Caco-2 (cell line): ENCODE data around the gene SMARCD3. TPM values are rescaled to one million over a fixed set of nuclear protein-coding genes. Genes with fewer than 3 reads are reported as not detected.

Experiments
- BruUV-seq: library from RNA; stranded (reverse); fragments of 400-500 nt; replicated peaks from 2 replicates; lab custom pipeline; 2021; lab: Mats Ljungman, UMichigan
- CTCF ChIA-PET: fragments of 300-600 bp; sonication (Branson Sonifier 250); formaldehyde crosslinking; loops from one replicate; lab custom pipeline; 2022; ENCODE audit warnings: antibody characterized with exemption; lab: Charles Lee
- POLR2A ChIA-PET: fragments of 300-600 bp; sonication (Branson Sonifier 250); formaldehyde crosslinking; loops from one replicate; lab custom pipeline; 2022; ENCODE audit warnings: antibody characterized with exemption; lab: Charles Lee
- DNase-seq, 2 experiments: peaks; one replicate each; pipeline versions ENCODE4 v3.0.0 to v3.0.0-alpha.2; 2020 to 2022
- H3K27me3 ChIP-seq: replicated peaks from 2 replicates; pipeline ENCODE4 v1.6.0; 2011; ENCODE audit warnings: low read length; ENCODE audit not compliant: control insufficient read depth, insufficient read depth
- H3K36me3 ChIP-seq: 2 replicates; pipeline ENCODE4 v1.5.1; 2011; ENCODE audit warnings: low read length; ENCODE audit not compliant: control insufficient read depth, insufficient read depth
- H3K4me1 ChIP-seq: fragments of 250-450 bp; sonication (Bioruptor Pico); 2 replicates; pipeline ENCODE4 v1.5.1; 2020; ENCODE audit warnings: mild to moderate bottlenecking
- H3K4me3 ChIP-seq: 2 replicates; pipeline ENCODE4 v1.5.1; 2011; ENCODE audit warnings: low read depth, mild to moderate bottlenecking, control low read depth, low read length
- H3K9me3 ChIP-seq: fragments of 250-450 bp; sonication (Bioruptor Pico); 2 replicates; pipeline ENCODE4 v1.5.1; 2020; ENCODE audit warnings: mild to moderate bottlenecking, moderate library complexity
- H3K27ac Mint-ChIP-seq: one replicate; pipeline ENCODE4 v1.8.0; 2022; ENCODE audit warnings: mixed read lengths; ENCODE audit not compliant: unreplicated experiment
- H3K27me3 Mint-ChIP-seq: one replicate; pipeline ENCODE4 v1.8.0; 2022; ENCODE audit warnings: mixed read lengths; ENCODE audit not compliant: insufficient read depth, unreplicated experiment
- H3K36me3 Mint-ChIP-seq: one replicate; pipeline ENCODE4 v1.8.0; 2022; ENCODE audit warnings: mild to moderate bottlenecking, mixed read lengths; ENCODE audit not compliant: insufficient read depth, unreplicated experiment
- H3K4me1 Mint-ChIP-seq: one replicate; pipeline ENCODE4 v1.8.0; 2022; ENCODE audit warnings: low read depth, mixed read lengths; ENCODE audit not compliant: unreplicated experiment
- H3K4me3 Mint-ChIP-seq: one replicate; pipeline ENCODE4 v1.8.0; 2022; ENCODE audit warnings: mild to moderate bottlenecking, moderate library complexity, mixed read lengths; ENCODE audit not compliant: unreplicated experiment
- H3K9me3 Mint-ChIP-seq: one replicate; pipeline ENCODE4 v1.8.0; 2022; ENCODE audit warnings: mixed read lengths; ENCODE audit not compliant: unreplicated experiment
- CTCF ChIP-seq, 2 experiments: fragments of 200-600 bp in 1 of 2; IDR thresholded peaks; 1 replicate in 1 of 2; 2 replicates in 1 of 2; pipeline versions ENCODE4 v1.5.1 to v1.8.0; 2011 to 2022; ENCODE audit warnings: antibody characterized with exemption in 1 of 2, control low read depth in 1 of 2, inconsistent platforms in 1 of 2, low read depth in 1 of 2, low read length in 1 of 2, mild to moderate bottlenecking in 1 of 2, moderate library complexity in 1 of 2; ENCODE audit not compliant: insufficient read depth in 1 of 2, severe bottlenecking in 1 of 2, unreplicated experiment in 1 of 2
- intact Hi-C: fragments of 100-400 bp; cut with micrococcal nuclease; formaldehyde crosslinking; loops from one replicate; pipeline ENCODE4 v1.10.0; 2022; ENCODE audit not compliant: unreplicated experiment
- total RNA-seq: library from RNA; stranded (reverse); gene quantifications from 2 replicates; pipeline ENCODE4 v1.2.3, GENCODE V29; 2022

The SMARCD3 gene
- total RNA-seq, 1 experiment from 2014 or later, result 27.8 TPM

- no peaks in the 10 kb centered on the region for H3K36me3 Mint-ChIP-seq
- H3K9me3 ChIP-seq, result no peaks in the 10 kb centered on the region
- peaks cover 14% of the 10 kb centered on the region for H3K27me3 Mint-ChIP-seq
- no peaks in the 10 kb centered on the region for H3K36me3 ChIP-seq
- no peaks in the 10 kb centered on the region for H3K4me1 Mint-ChIP-seq
- intact Hi-C loops, result no loop called here
- no TSS peak for BruUV-seq
- no peaks in the 10 kb centered on the region for H3K27me3 ChIP-seq
- no peak overlapping the region for H3K4me3 ChIP-seq
- CTCF ChIA-PET, result no interaction called here
- peak overlapping the region; percentile 42 for H3K4me3 Mint-ChIP-seq
- no peak for DNase-seq
- peaks cover 12% of the 10 kb centered on the region; the same call in 1 of the 2 replicates for H3K4me1 ChIP-seq
- H3K9me3 Mint-ChIP-seq, result no peaks in the 10 kb centered on the region
- no peak overlapping the region for H3K27ac Mint-ChIP-seq
- POLR2A ChIA-PET, result no interaction called here
- no peak for TF ChIP-seq CTCF (IDR thresholded peaks at IDR 0.05; ENCODE audit: insufficient read depth in 1 of 2, low read depth in 1 of 2, low read length in 1 of 2, severe bottlenecking in 1 of 2, unreplicated experiment in 1 of 2)
Measured at GRCh38 chr7:151275813-151276577, 27.5 kb upstream of the SMARCD3 start.

- Histone ChIP-seq H3K27me3 (no peaks in the 10 kb centered on the region), H3K9me3 (no peaks in the 10 kb centered on the region), H3K4me1 (peaks cover 12% of the 10 kb centered on the region; the same call in 1 of the 2 replicates), H3K36me3 (no peaks in the 10 kb centered on the region), H3K4me3 (no peak overlapping the region)
- H3K4me1 Mint-ChIP-seq, result no peaks in the 10 kb centered on the region
- POLR2A ChIA-PET, result no interaction called here
- DNase-seq, result no peak
- peak overlapping the region; percentile 42 for H3K4me3 Mint-ChIP-seq
- H3K9me3 Mint-ChIP-seq, result no peaks in the 10 kb centered on the region
- no TSS peak for BruUV-seq
- no peak overlapping the region for H3K27ac Mint-ChIP-seq
- intact Hi-C loops, result no loop called here
- peaks cover 13% of the 10 kb centered on the region for H3K27me3 Mint-ChIP-seq
- TF ChIP-seq CTCF (IDR thresholded peaks at IDR 0.05; ENCODE audit: insufficient read depth in 1 of 2, low read depth in 1 of 2, low read length in 1 of 2, severe bottlenecking in 1 of 2, unreplicated experiment in 1 of 2), result no peak
- CTCF ChIA-PET, result no interaction called here
- no peaks in the 10 kb centered on the region for H3K36me3 Mint-ChIP-seq
Measured at GRCh38 chr7:151274936-151275812, 26.7 kb upstream of the SMARCD3 start.

- Mint-ChIP-seq H3K27me3 (peaks cover 8% of the 10 kb centered on the region), H3K36me3 (no peaks in the 10 kb centered on the region), H3K27ac (no peak overlapping the region), H3K9me3 (no peaks in the 10 kb centered on the region), H3K4me1 (no peaks in the 10 kb centered on the region), H3K4me3 (no peak overlapping the region)
- Histone ChIP-seq H3K4me1 (peaks cover 12% of the 10 kb centered on the region; the same call in 1 of the 2 replicates), H3K36me3 (no peaks in the 10 kb centered on the region), H3K9me3 (no peaks in the 10 kb centered on the region), H3K4me3 (no peak overlapping the region), H3K27me3 (no peaks in the 10 kb centered on the region)
- TF ChIP-seq CTCF (IDR thresholded peaks at IDR 0.05; ENCODE audit: insufficient read depth in 1 of 2, low read depth in 1 of 2, low read length in 1 of 2, severe bottlenecking in 1 of 2, unreplicated experiment in 1 of 2), result no peak
- ChIA-PET POLR2A (no interaction called here), CTCF (no interaction called here)
- no TSS peak for BruUV-seq
- DNase-seq, result no peak
- intact Hi-C loops, result no loop called here
Measured at GRCh38 chr7:151274396-151274795, 25.9 kb upstream of the SMARCD3 start.
